MV-4-11 (cell line): ENCODE measurements around the gene CACNA1H.

ENCODE experiments used
- DNase-seq: peaks from one replicate; lab custom pipeline; 2025; lab: John Stamatoyannopoulos, UW

CACNA1H gene

GRCh38 chr16:1143761-1144450 lies 9.0 kb upstream of the CACNA1H start:
- no peak for DNase-seq

- DNase-seq, result no peak
Measured at GRCh38 chr16:1144476-1145382, 8.2 kb upstream of the CACNA1H start.

GRCh38 chr16:1145383-1146100 lies 7.4 kb upstream of the CACNA1H start:
- DNase-seq, result no peak

GRCh38 chr16:1146409-1146808 lies 6.5 kb upstream of the CACNA1H start:
- DNase-seq, result no peak

- DNase-seq, result no peak
Measured at GRCh38 chr16:1147027-1147426, 5.9 kb upstream of the CACNA1H start.

GRCh38 chr16:1149101-1149636 lies 3.7 kb upstream of the CACNA1H start:
- DNase-seq, result no peak

- DNase-seq, result no peak
Measured at GRCh38 chr16:1150511-1150982, 2.4 kb upstream of the CACNA1H start.

GRCh38 chr16:1151424-1152122 lies 1.3 kb upstream of the CACNA1H start:
- DNase-seq, result no peak

GRCh38 chr16:1152123-1152638 lies 725 bp upstream of the CACNA1H start:
- DNase-seq, result no peak

- DNase-seq, result no peak
Measured at GRCh38 chr16:1153480-1154160, 714 bp downstream of the CACNA1H start.

- no peak for DNase-seq
Measured at GRCh38 chr16:1154291-1154886, 1.5 kb downstream of the CACNA1H start.

GRCh38 chr16:1154887-1155331 lies 2.0 kb downstream of the CACNA1H start:
- no peak for DNase-seq

GRCh38 chr16:1155353-1156054 lies 2.6 kb downstream of the CACNA1H start:
- no peak for DNase-seq

GRCh38 chr16:1156055-1156982 lies 3.4 kb downstream of the CACNA1H start:
- no peak for DNase-seq

- no peak for DNase-seq
Measured at GRCh38 chr16:1156983-1157638, 4.2 kb downstream of the CACNA1H start.

GRCh38 chr16:1157639-1158455 lies 4.9 kb downstream of the CACNA1H start:
- DNase-seq, result no peak
